ENCODE measurements around the gene SLC24A3.

GRCh38 chr20:19690462-19690861 lies 478.0 kb downstream of the SLC24A3 start:
- TF ChIP-seq, protein P1, sequence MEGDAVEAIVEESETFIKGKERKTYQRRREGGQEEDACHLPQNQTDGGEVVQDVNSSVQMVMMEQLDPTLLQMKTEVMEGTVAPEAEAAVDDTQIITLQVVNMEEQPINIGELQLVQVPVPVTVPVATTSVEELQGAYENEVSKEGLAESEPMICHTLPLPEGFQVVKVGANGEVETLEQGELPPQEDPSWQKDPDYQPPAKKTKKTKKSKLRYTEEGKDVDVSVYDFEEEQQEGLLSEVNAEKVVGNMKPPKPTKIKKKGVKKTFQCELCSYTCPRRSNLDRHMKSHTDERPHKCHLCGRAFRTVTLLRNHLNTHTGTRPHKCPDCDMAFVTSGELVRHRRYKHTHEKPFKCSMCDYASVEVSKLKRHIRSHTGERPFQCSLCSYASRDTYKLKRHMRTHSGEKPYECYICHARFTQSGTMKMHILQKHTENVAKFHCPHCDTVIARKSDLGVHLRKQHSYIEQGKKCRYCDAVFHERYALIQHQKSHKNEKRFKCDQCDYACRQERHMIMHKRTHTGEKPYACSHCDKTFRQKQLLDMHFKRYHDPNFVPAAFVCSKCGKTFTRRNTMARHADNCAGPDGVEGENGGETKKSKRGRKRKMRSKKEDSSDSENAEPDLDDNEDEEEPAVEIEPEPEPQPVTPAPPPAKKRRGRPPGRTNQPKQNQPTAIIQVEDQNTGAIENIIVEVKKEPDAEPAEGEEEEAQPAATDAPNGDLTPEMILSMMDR (conservative IDR thresholded peaks at IDR 0.05; ENCODE audit: low read depth in 2 of 2): no peak
- no peak for TF ChIP-seq EZH2 (IDR thresholded peaks at IDR 0.05; ENCODE audit: low read depth, unreplicated experiment)
- TF ChIP-seq POLR2AphosphoS5 (IDR thresholded peaks at IDR 0.05; ENCODE audit: low read depth): no peak
- no peak for TF ChIP-seq EZH2phosphoT487 (IDR thresholded peaks at IDR 0.05; ENCODE audit: unreplicated experiment)
- TF ChIP-seq REST (IDR thresholded peaks at IDR 0.05; ENCODE audit: unreplicated experiment): no peak
